Cardiac fibroblast (primary cell): ENCODE data around the gene MARCHF6.
A peak's percentile ranks its signal among the peaks of the same experiment; 100 is the strongest.
"Not testable (repeated sequence)": the region's sequence is repeated elsewhere in the genome, so short reads cannot be mapped to it uniquely, and the experiment has no call there.

Source experiments
- DNase-seq, 2 donors: peaks; one replicate each; pipeline versions ENCODE4 v3.0.0 to v3.0.0-alpha.2; 2010; ENCODE audit warnings: low read depth in 2 of 2
- H3K4me3 ChIP-seq, 2 donors: replicated peaks in 1 of 2; 1 replicate in 1 of 2; 2 replicates in 1 of 2; pipeline ENCODE4 v1.5.1; 2011; ENCODE audit warnings: low read depth in 2 of 2, low read length in 2 of 2, mild to moderate bottlenecking in 2 of 2, moderate library complexity in 1 of 2
- TF ChIP-seq, protein P1 (sequence below): IDR thresholded peaks from one replicate; pipeline ENCODE4 v1.5.1; 2011; ENCODE audit warnings: low read depth, mild to moderate bottlenecking, low read length, inconsistent platforms

MARCHF6 gene

DNA sequence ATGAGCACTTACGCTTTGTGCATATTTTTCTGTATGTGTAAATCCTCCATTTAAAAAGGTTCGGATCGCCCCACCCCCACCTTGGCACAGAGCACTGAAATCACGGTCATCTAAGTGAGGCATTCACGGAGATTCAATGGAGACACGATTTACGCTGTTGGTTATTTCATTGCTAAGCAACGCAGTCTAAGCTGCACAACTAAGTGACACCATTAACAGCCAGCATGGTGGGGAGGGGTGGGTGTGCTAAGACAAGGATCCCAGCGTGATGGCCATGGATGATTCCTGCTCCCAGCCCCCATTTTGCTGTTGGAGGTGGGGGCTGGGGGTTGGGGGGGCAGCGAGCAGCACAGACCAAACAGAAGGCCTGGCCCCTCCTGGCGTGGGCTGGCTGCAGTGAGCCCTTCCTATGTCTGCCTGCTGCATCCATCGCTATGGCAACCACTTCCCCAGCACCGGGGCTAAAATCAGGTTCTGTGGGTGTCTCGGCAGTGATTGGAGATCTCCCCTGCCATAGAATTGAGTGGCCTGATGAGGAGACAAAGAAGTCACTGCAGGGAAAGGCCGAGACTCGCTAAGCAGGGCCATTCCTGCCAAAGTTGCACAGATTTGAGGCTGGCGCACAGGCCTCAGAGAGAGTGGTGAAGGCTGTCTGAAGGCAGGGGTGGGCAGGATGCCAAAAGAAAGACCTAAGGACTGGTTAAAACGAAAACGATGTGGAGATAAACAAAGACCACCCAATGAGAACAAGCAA, 14.3 kb upstream of the MARCHF6 start:
- H3K4me3 ChIP-seq, result no peak overlapping the region
- no peak for DNase-seq
- TF ChIP-seq, protein P1, sequence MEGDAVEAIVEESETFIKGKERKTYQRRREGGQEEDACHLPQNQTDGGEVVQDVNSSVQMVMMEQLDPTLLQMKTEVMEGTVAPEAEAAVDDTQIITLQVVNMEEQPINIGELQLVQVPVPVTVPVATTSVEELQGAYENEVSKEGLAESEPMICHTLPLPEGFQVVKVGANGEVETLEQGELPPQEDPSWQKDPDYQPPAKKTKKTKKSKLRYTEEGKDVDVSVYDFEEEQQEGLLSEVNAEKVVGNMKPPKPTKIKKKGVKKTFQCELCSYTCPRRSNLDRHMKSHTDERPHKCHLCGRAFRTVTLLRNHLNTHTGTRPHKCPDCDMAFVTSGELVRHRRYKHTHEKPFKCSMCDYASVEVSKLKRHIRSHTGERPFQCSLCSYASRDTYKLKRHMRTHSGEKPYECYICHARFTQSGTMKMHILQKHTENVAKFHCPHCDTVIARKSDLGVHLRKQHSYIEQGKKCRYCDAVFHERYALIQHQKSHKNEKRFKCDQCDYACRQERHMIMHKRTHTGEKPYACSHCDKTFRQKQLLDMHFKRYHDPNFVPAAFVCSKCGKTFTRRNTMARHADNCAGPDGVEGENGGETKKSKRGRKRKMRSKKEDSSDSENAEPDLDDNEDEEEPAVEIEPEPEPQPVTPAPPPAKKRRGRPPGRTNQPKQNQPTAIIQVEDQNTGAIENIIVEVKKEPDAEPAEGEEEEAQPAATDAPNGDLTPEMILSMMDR, result no peak

DNA sequence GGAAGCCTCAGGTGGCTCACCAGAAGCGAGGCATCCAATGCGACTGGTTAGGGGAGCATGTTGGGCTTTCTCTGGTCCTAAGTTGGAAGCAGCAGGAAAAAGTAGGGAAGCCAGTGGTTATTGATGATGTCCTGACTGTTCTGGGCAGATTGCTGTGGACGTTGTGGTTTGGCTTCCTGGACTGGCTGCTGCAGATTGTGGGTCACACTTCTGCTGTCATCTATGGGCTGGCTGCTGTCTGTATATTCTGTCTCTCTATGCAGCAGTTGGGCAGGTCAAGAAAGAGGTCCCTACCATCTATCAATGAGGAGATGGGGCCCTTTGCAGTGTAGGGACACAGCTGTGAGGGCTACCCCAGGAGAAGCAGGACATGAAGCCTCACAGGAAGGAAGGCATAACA, 13.5 kb upstream of the MARCHF6 start:
- DNase-seq, result no peak
- no peak overlapping the region for H3K4me3 ChIP-seq
- TF ChIP-seq, protein P1, result no peak

DNA sequence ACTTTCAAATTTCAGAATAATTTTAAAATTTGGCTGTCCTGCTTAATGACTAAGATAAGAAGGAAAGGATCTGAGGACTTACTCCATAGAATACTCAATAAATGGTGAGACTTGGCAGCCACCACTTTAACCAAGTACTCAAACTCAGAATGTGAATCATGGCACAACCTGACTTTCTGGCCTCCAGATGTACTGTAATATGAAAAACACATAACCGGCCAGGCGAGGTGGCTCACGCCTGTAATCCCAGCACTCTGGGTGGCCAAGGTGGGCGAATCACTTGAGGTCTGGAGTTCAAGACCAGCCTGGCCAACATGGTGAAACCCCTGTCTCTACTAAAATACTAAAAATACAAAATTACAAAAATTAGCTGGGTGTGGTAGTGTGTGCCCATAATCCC, 10.0 kb upstream of the MARCHF6 start:
- TF ChIP-seq, protein P1, result no peak
- H3K4me3 ChIP-seq, result no peak overlapping the region
- peak in 1 of 2 donors; percentile 24 for DNase-seq

DNA sequence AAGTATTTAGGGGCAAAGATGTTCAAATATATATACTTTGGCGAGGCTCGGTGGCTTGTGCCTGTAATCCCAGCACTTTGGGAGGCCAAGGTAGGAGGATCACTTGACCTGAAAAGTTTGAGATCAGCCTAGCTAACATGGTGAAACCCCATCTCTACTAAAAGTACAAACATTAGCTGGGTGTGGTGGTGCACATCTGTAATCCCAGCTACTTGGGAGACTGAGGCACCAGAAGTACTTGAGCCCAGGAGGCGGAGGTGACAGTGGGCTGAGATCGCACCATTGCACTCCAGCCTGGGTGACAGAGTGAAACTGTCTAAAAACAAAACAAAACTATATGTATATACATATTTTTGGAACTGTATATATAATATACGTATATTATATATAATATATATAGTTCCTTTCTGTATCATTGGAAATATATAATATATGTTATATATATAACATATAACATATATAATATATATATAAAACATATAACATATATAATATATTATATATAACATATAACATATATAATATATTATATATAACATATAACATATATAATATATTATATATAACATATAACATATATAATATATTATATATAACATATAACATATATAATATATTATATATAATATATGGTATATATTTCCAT, 8.9 kb upstream of the MARCHF6 start:
- not testable (repeated sequence) for DNase-seq, H3K4me3 ChIP-seq

DNA sequence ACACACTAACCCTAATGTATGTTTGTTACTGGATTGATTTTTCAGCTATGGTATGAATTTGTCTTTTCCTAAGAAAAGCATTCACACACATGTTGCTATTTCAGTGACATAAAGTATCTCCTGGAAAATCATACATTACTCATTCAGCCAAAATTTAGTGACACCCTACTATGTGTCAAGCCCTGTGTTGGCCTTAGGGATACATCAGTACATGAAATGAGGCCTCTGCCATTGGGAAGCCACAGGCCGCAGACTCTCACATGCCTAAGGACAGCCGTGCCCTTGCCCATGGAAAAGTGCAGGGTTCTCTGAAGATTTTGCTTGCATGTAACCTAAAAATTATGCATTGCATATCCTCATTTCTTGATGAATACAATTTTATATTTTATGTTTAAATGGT, 5.2 kb upstream of the MARCHF6 start:
- H3K4me3 ChIP-seq, result no peak overlapping the region
- DNase-seq, result no peak
- TF ChIP-seq, protein P1, result no peak

DNA sequence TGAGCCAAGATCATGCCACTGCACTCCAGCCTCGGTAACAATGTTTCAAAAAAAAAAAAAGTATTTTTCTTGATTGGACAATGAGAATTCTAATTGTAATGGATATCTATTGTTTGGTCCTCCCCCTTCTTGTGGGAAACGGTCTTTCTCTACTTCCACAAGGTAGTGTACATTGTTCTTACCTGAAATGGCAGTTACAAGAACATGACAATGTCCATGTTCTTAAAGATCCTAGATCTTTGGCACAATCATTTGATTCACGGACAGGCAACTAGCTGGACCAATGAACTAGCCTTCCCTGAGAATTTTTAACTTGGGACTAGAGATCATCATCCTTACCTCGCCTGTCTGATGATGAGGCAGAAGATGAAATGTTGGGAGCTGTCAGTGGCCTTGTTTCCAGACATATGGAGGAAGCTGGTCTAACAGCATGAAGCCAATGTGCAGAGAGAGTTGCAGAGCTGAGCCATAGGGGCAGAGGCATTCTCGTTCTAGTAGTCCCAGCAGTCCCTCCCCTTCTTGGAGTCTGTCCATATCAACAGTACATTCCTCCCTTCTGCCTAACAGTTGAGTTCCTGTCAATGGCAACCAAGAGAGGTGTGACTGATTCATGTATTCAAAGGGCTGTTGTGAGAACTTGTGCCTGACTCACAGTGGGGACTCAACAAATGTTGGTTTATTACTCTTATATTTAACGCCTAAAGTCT, 2.1 kb upstream of the MARCHF6 start:
- DNase-seq, result peak; percentile 79 to 84
- TF ChIP-seq, protein P1, result no peak
- no peak overlapping the region for H3K4me3 ChIP-seq

DNA sequence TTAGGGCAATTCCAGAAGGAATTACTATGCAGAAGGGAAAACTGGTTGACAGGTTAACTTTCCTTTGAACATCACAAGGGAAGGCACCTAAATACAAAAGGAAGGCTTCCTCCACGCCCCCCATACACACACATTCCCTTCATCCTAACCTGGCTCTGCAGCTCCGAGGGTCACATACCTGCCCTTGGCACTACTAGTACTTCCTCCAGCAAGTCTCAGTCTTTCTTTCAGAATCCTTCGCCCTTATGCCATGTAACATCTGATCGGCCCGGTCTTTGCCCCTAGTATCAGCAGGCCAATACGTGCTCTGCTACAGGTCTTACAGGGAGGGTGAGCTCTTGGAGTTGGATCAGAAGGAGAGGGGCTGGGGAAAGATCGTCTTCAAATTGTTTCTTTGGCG, 1.6 kb upstream of the MARCHF6 start:
- H3K4me3 ChIP-seq, result no peak overlapping the region
- no peak for DNase-seq
- TF ChIP-seq, protein P1, result no peak
